ENCODE measurements around the gene GPC5. TPM values are rescaled to one million over a fixed set of nuclear protein-coding genes. Genes with fewer than 3 reads are reported as not detected.

GPC5 gene
- total RNA-seq, 1 experiment from 2014 or later, result 0.15 TPM

DNA sequence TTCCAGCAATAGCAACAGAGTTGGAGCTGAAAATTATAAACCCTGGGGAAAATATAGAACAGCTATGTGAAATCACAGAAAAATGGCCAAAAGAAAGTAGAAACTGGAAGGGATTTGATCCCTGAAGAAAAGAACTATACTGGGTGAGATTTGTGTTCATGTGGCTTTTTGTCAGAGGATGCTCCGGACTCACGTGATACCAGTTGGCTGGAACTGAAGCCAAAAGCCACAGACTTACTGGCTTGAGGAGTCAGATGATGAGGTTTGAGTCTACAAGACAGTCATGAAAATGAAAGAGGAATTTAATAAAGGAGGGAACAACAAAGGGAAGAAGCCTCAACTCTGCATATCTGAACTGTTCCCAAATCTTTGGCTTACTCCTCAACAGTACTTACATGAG, 427.1 kb downstream of the GPC5 start:
- no peak overlapping the region for H3K27ac ChIP-seq (ENCODE audit: insufficient read length, low read depth, low read length)
- no peak overlapping the region for H2AK5ac ChIP-seq (ENCODE audit: insufficient read length, low read length)
- H3K14ac ChIP-seq (ENCODE audit: insufficient read depth, low read length), result no peak overlapping the region
- Mint-ChIP-seq H3K36me3 (ENCODE audit: insufficient read depth in 1 of 3, low read depth in 3 of 3) (peaks cover 5 to 8% (median 7%) of the 10 kb centered on the region in 3 experiments; a peak in 5 of 7 replicates), H3K27me3 (ENCODE audit: low read depth) (no peaks in the 10 kb centered on the region; the same call in 1 of the 2 replicates), H3K27ac (no peak overlapping the region), H3K4me1 (peaks cover 3 to 8% of the 10 kb centered on the region in 2 experiments), H3K9me3 (peaks cover 5 to 10% of the 10 kb centered on the region in 2 experiments; a peak in 3 of 5 replicates), H3K4me3 (no peak overlapping the region)
- no peak overlapping the region for H2BK5ac ChIP-seq (ENCODE audit: insufficient read length, low read length)
- H3K18ac ChIP-seq (ENCODE audit: insufficient read length, low read depth, low read length), result no peak overlapping the region
- H2BK12ac ChIP-seq (ENCODE audit: insufficient read length, low read depth, low read length), result no peak overlapping the region
- TF ChIP-seq, protein P1, sequence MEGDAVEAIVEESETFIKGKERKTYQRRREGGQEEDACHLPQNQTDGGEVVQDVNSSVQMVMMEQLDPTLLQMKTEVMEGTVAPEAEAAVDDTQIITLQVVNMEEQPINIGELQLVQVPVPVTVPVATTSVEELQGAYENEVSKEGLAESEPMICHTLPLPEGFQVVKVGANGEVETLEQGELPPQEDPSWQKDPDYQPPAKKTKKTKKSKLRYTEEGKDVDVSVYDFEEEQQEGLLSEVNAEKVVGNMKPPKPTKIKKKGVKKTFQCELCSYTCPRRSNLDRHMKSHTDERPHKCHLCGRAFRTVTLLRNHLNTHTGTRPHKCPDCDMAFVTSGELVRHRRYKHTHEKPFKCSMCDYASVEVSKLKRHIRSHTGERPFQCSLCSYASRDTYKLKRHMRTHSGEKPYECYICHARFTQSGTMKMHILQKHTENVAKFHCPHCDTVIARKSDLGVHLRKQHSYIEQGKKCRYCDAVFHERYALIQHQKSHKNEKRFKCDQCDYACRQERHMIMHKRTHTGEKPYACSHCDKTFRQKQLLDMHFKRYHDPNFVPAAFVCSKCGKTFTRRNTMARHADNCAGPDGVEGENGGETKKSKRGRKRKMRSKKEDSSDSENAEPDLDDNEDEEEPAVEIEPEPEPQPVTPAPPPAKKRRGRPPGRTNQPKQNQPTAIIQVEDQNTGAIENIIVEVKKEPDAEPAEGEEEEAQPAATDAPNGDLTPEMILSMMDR (conservative IDR thresholded peaks at IDR 0.05), result no peak
- H3K4me1 ChIP-seq (ENCODE audit: insufficient read depth, low read length), result no peaks in the 10 kb centered on the region
- no peak overlapping the region for H3K4me2 ChIP-seq (ENCODE audit: insufficient read depth, insufficient read length, low read length)
- no peak for DNase-seq
- H4K20me1 ChIP-seq (ENCODE audit: control insufficient read depth, insufficient read depth, insufficient read length), result no peaks in the 10 kb centered on the region
- H2AFZ ChIP-seq (ENCODE audit: low read length), result no peak overlapping the region
- no peak overlapping the region for H3K9ac ChIP-seq (ENCODE audit: extremely low read depth, insufficient read length, low read length)
- H2BK20ac ChIP-seq (ENCODE audit: low read depth, low read length, poor library complexity, severe bottlenecking), result no peak overlapping the region
- H4K8ac ChIP-seq (replicated peaks; ENCODE audit: insufficient read length, low read depth, low read length), result no peak overlapping the region
- H3T11ph ChIP-seq (ENCODE audit: low read length), result no peak overlapping the region
- H3K4ac ChIP-seq (ENCODE audit: low read depth, low read length), result no peak overlapping the region
- no peak overlapping the region for H2BK15ac ChIP-seq (ENCODE audit: low read depth, low read length)
- H2BK120ac ChIP-seq (ENCODE audit: low read depth, low read length, poor library complexity, severe bottlenecking), result no peak overlapping the region
- H3K27me3 ChIP-seq (ENCODE audit: insufficient read depth, low read length), result no peaks in the 10 kb centered on the region
- no peaks in the 10 kb centered on the region for H3K23me2 ChIP-seq (ENCODE audit: insufficient read length, low read depth, low read length, poor library complexity, severe bottlenecking)
- no peaks in the 10 kb centered on the region for H3K79me1 ChIP-seq (ENCODE audit: insufficient read depth, low read depth, low read length, poor library complexity, severe bottlenecking)
- H4K5ac ChIP-seq (ENCODE audit: insufficient read length, low read depth, low read length), result no peak overlapping the region
- no peak overlapping the region for H3K23ac ChIP-seq (ENCODE audit: insufficient read length, low read depth, low read length)
- no peak overlapping the region for H4K91ac ChIP-seq (ENCODE audit: insufficient read length, low read depth, low read length)
- WGBS (ENCODE audit: extremely low coverage, insufficient read length, low lambda C conversion rate), result no CpG with 5 or more reads among the region's 2 CpGs
- H3K9me3 ChIP-seq (ENCODE audit: control insufficient read depth, low read depth, low read length), result no peaks in the 10 kb centered on the region
- H3K79me2 ChIP-seq (ENCODE audit: insufficient read depth, low read length), result no peaks in the 10 kb centered on the region
- H3K56ac ChIP-seq (ENCODE audit: insufficient read length, low read depth, low read length), result no peak overlapping the region

Data from H9 (cell line).